A549 (cell line): Measurements from ENCODE around the gene ASAP2. TPM values are rescaled to one million over a fixed set of nuclear protein-coding genes. Genes with fewer than 3 reads are reported as not detected.

Experiments
- ATAC-seq, 2 experiments: fragments of 200-7000 bp in 1 of 2; fragments of >200 bp in 1 of 2; cut with Nextera tagmentation in 1 of 2; cut with Tn5 transposase in 1 of 2; 3 replicates each; pipeline versions ENCODE4 v1.8.0 to v1.9.1; 2018 to 2020; ENCODE audit warnings: mild to moderate bottlenecking in 1 of 2, moderate library complexity in 1 of 2
- CTCF ChIA-PET: fragments of 300-600 bp; sonication (Branson Sonifier 250); formaldehyde crosslinking; extraction: SDS; loops from one replicate; lab custom pipeline; 2021; ENCODE audit warnings: antibody characterized with exemption, inconsistent platforms; lab: Yijun Ruan, JAX
- POLR2A ChIA-PET: fragments of 350-600 bp; formaldehyde crosslinking; extraction: SDS; loops from one replicate; lab custom pipeline; 2021; ENCODE audit warnings: antibody characterized with exemption, inconsistent platforms; lab: Yijun Ruan, JAX
- DNase-seq, 2 experiments: peaks; one replicate each; pipeline versions ENCODE4 v3.0.0 to v3.0.0-alpha.2; 2011 to 2016; ENCODE audit warnings: low read depth in 1 of 2, low spot score in 1 of 2
- FAIRE-seq: peaks from 2 replicates; lab custom pipeline; 2011; peaks lifted over from hg19 to GRCh38; lab: Jason Lieb, UNC
- H3K27ac ChIP-seq, 2 experiments: fragments of >200 bp; sonication (Bioruptor Twin); formaldehyde crosslinking; 3 replicates each; pipeline ENCODE4 v1.5.1; 2016 to 2017
- H3K4me1 ChIP-seq: fragments of >200 bp; sonication (Bioruptor Twin); formaldehyde crosslinking; 3 replicates; pipeline ENCODE4 v1.6.1; 2016
- H3K4me2 ChIP-seq: fragments of >200 bp; sonication (Bioruptor Twin); formaldehyde crosslinking; 3 replicates; pipeline ENCODE4 v1.6.1; 2016
- H3K4me3 ChIP-seq: fragments of >200 bp; sonication (Bioruptor Twin); formaldehyde crosslinking; 3 replicates; pipeline ENCODE4 v1.5.1; 2016
- H3K9me3 ChIP-seq: fragments of >200 bp; sonication (Bioruptor Twin); formaldehyde crosslinking; 3 replicates; pipeline ENCODE4 v1.6.1; 2016
- BHLHE40 ChIP-seq: IDR thresholded peaks from 2 replicates; pipeline ENCODE4 v1.6.1; 2012; ENCODE audit warnings: low read depth, low read length, inconsistent platforms
- CBX8 ChIP-seq: fragments of 200-600 bp; sonication (generic); IDR thresholded peaks from 2 replicates; pipeline ENCODE4 v1.6.1; 2016
- CEBPB ChIP-seq, 2 experiments: fragments of >200 bp in 1 of 2; sonication (Bioruptor Twin) in 1 of 2; formaldehyde crosslinking in 1 of 2; IDR thresholded peaks; 2 replicates each; pipeline ENCODE4 v1.6.1; 2012 to 2016
- EHF ChIP-seq: fragments of 250-450 bp; sonication (Bioruptor Pico); IDR thresholded peaks from 2 replicates; pipeline ENCODE4 v1.5.0; 2020; ENCODE audit warnings: mild to moderate bottlenecking
- EHMT2 ChIP-seq: fragments of 200-600 bp; sonication (generic); IDR thresholded peaks from 2 replicates; pipeline ENCODE4 v1.6.1; 2016; ENCODE audit warnings: antibody characterized with exemption, low read depth, mild to moderate bottlenecking, moderate library complexity
- FOXS1 ChIP-seq: fragments of 250-450 bp; sonication (Bioruptor Pico); IDR thresholded peaks from 2 replicates; pipeline ENCODE4 v1.5.0; 2020; ENCODE audit warnings: mild to moderate bottlenecking, moderate library complexity
- HES2 ChIP-seq: fragments of >200 bp; sonication (Bioruptor Twin); formaldehyde crosslinking; IDR thresholded peaks from 2 replicates; pipeline ENCODE4 v1.6.1; 2016
- HMGXB4 ChIP-seq: fragments of 250-450 bp; sonication (Bioruptor Pico); IDR thresholded peaks from 2 replicates; pipeline ENCODE4 v1.5.0; 2021; ENCODE audit warnings: mild to moderate bottlenecking, moderate library complexity, borderline replicate concordance
- HOXA7 ChIP-seq: fragments of 250-450 bp; sonication (Bioruptor Pico); IDR thresholded peaks from 2 replicates; pipeline ENCODE4 v1.5.0; 2020; ENCODE audit warnings: mild to moderate bottlenecking, moderate library complexity
- HOXB5 ChIP-seq: fragments of 250-450 bp; sonication (Bioruptor Pico); IDR thresholded peaks from 2 replicates; pipeline ENCODE4 v1.5.0; 2020; ENCODE audit warnings: mild to moderate bottlenecking, moderate library complexity
- KDM1A ChIP-seq: fragments of 200-600 bp; sonication (generic); IDR thresholded peaks from 2 replicates; pipeline ENCODE4 v1.6.1; 2016; ENCODE audit warnings: low read depth, mild to moderate bottlenecking
- MAFK ChIP-seq: fragments of 450-650 bp; IDR thresholded peaks from 2 replicates; pipeline ENCODE4 v1.6.1; 2014; ENCODE audit not compliant: partially characterized antibody
- NFE2L2 ChIP-seq: fragments of 150-350 bp; conservative IDR thresholded peaks from 2 replicates; pipeline ENCODE4 v1.6.1; 2014; ENCODE audit warnings: low read length
- PBX3 ChIP-seq: IDR thresholded peaks from 2 replicates; pipeline ENCODE4 v1.6.1; 2012
- RCOR1 ChIP-seq: fragments of 150-350 bp; IDR thresholded peaks from 2 replicates; pipeline ENCODE4 v1.6.1; 2014; ENCODE audit warnings: antibody characterized with exemption, low read length, low read depth
- RFX5 ChIP-seq: fragments of 450-650 bp; IDR thresholded peaks from 2 replicates; pipeline ENCODE4 v1.7.1; 2014; ENCODE audit warnings: antibody characterized with exemption, mild to moderate bottlenecking, moderate library complexity
- SMC3 ChIP-seq: fragments of >200 bp; sonication (Bioruptor Twin); formaldehyde crosslinking; IDR thresholded peaks from 3 replicates; pipeline ENCODE4 v1.6.1; 2018; ENCODE audit warnings: inconsistent platforms
- USF2 ChIP-seq: fragments of 450-650 bp; IDR thresholded peaks from 2 replicates; pipeline ENCODE4 v1.6.1; 2014; ENCODE audit warnings: antibody characterized with exemption
- ZNF302 ChIP-seq: fragments of 250-450 bp; sonication (Bioruptor Pico); IDR thresholded peaks from 2 replicates; pipeline ENCODE4 v1.9.0; 2021; ENCODE audit warnings: inconsistent platforms, mild to moderate bottlenecking, moderate library complexity
- ZSCAN20 ChIP-seq: fragments of 250-450 bp; sonication (Bioruptor Pico); IDR thresholded peaks from 2 replicates; pipeline ENCODE4 v1.8.0; 2022; ENCODE audit warnings: mild to moderate bottlenecking, moderate library complexity
- WGBS: methylation state at CpG from one replicate; pipeline ENCODE4 v1.1.6; 2017; ENCODE audit errors: missing lambda C conversion rate; 5-methylcytosine and 5-hydroxymethylcytosine counted together
- polyA plus RNA-seq, 4 experiments: library from polyadenylated mRNA; depleted of rRNA in 3 of 4; stranded (reverse); fragments of >200 nt; fragmentation: RNase III in 1 of 4; extraction: RNeasy Plus Mini Kit Qiagen cat#74134 plus additional on column Dnase treatment in 1 of 4; gene quantifications; 2 replicates in 3 of 4; 3 replicates in 1 of 4; pipeline ENCODE4 v1.2.3, GENCODE V29; 2011 to 2017
- TF ChIP-seq, protein P1 (sequence below): fragments of 200-600 bp; sonication (generic); IDR thresholded peaks from 2 replicates; pipeline ENCODE4 v1.6.1; 2016; ENCODE audit warnings: antibody characterized with exemption, mild to moderate bottlenecking, moderate library complexity

Gene ASAP2
- polyA plus RNA-seq, 2 of the 4 experiments (the other 2 are of a cell fraction) = 17.8 to 27.9 TPM

DNA sequence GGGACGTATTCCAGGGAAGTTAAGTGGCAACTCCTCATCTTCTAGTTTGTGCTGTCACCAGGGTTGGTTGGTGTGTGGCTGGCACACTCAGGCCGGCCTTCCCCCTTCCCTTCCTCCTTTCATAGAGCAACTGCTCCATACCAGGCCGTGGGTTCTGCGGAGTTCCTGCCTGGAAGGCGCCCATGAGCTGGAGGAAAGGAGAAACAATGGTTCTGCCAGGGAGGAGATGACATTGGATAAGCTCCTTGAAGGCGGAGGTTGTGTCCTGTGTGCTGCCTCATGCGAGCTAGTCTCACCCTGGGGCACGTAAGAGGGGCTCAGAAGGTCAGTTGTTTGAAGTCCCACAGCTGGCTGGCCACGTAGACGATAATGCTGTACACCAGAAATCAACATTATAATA, 19.2 kb downstream of the ASAP2 start (continued):
- TF ChIP-seq CBX8 (no peak), MAFK (no peak)
- TF ChIP-seq, protein P1, sequence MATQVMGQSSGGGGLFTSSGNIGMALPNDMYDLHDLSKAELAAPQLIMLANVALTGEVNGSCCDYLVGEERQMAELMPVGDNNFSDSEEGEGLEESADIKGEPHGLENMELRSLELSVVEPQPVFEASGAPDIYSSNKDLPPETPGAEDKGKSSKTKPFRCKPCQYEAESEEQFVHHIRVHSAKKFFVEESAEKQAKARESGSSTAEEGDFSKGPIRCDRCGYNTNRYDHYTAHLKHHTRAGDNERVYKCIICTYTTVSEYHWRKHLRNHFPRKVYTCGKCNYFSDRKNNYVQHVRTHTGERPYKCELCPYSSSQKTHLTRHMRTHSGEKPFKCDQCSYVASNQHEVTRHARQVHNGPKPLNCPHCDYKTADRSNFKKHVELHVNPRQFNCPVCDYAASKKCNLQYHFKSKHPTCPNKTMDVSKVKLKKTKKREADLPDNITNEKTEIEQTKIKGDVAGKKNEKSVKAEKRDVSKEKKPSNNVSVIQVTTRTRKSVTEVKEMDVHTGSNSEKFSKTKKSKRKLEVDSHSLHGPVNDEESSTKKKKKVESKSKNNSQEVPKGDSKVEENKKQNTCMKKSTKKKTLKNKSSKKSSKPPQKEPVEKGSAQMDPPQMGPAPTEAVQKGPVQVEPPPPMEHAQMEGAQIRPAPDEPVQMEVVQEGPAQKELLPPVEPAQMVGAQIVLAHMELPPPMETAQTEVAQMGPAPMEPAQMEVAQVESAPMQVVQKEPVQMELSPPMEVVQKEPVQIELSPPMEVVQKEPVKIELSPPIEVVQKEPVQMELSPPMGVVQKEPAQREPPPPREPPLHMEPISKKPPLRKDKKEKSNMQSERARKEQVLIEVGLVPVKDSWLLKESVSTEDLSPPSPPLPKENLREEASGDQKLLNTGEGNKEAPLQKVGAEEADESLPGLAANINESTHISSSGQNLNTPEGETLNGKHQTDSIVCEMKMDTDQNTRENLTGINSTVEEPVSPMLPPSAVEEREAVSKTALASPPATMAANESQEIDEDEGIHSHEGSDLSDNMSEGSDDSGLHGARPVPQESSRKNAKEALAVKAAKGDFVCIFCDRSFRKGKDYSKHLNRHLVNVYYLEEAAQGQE = no peak

GRCh38 chr2:9226458-9227380, 20.1 kb downstream of the ASAP2 start:
- POLR2A ChIA-PET = no interaction called here
- Histone ChIP-seq H3K4me3 (no peak overlapping the region), H3K9me3 (no peaks in the 10 kb centered on the region), H3K27ac (peak overlapping the region in 1 of 2 experiments; percentile 10; a peak in 1 of 6 replicates), H3K4me1 (peaks cover 27% of the 10 kb centered on the region), H3K4me2 (no peak overlapping the region)
- FAIRE-seq (no peak), ATAC-seq (no peak), DNase-seq (no peak)
- no peak for TF ChIP-seq RFX5
- TF ChIP-seq HES2 = no peak
- no peak for TF ChIP-seq FOXS1 (CRISPR knock-in tag)
- TF ChIP-seq NFE2L2 = no peak
- no peak for TF ChIP-seq KDM1A
- TF ChIP-seq EHMT2 = no peak
- no peak for TF ChIP-seq RCOR1
- TF ChIP-seq EHF (CRISPR knock-in tag) = no peak
- TF ChIP-seq HOXB5 = no peak
- WGBS = 82% methylated on average over 15 of the region's 15 CpGs
- CTCF ChIA-PET = interaction anchor here (1.0 to 1.2 kb wide), 5 partner anchors 12 to 155 kb away, joined by 3 to 4 read pairs (median 4); no protein-coding TSS in a partner anchor

DNA sequence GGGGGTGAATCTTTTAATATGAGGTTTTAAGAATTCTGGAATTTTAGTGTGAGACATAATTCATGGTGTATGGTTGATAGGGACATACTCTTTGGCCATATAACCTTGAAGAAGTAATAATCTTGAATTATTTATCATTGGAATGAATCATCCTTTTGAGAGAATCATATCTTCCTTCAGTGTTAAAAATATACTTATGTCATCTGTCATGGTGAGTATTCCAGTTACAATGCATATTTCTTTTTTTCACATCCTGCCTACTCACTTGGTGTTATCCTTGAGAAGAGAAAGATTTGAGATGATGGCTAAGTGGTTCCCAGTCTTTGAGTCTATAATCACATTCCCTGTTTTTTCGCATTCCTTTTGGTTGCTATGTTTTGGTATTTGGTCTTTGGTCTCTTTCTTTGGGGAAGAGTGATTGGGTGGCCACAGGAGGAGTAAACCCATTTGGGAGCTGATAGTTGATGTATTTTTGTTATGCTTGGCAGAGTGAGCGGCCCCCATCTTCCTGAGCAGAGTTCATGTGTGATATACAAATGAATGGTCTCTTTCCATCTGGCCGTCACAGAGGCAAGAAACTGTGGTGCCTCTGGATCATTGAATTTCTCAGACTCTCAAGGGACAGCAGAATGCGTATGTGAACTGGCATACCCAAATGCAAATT, 21.6 kb downstream of the ASAP2 start:
- no peak for FAIRE-seq
- 0 out of 3 replicates have a peak overlapping the region, but pooled peaks have one; percentile 4 for H3K4me2 ChIP-seq
- ChIA-PET CTCF (interaction anchor here (2.1 to 2.9 kb wide), 2 partner anchors 86 to 106 kb away, joined by 7 to 11 read pairs; no protein-coding TSS in a partner anchor), POLR2A (no interaction called here)
- H3K4me3 ChIP-seq = no peak overlapping the region
- peaks cover 42% of the 10 kb centered on the region for H3K4me1 ChIP-seq
- H3K9me3 ChIP-seq = no peaks in the 10 kb centered on the region
- no peak for ATAC-seq
- WGBS = 90% methylated on average over 4 of the region's 4 CpGs
- no peak for DNase-seq
- TF ChIP-seq ZSCAN20 (CRISPR knock-in tag) (no peak), KDM1A (no peak), HOXA7 (no peak), NFE2L2 (no peak), BHLHE40 (no peak), CEBPB (IDR thresholded peaks at IDR 0.05) (no peak), PBX3 (no peak), USF2 (no peak), HMGXB4 (CRISPR knock-in tag) (no peak), ZNF302 (CRISPR knock-in tag) (no peak), SMC3 (no peak)
- TF ChIP-seq, all 56 proteins: peak for 0
- no peak overlapping the region for H3K27ac ChIP-seq
